Nephron progenitor cell (in vitro differentiated cells): ENCODE data around the gene RAB10.

ENCODE experiments used
- DNase-seq: peaks from one replicate; pipeline ENCODE4 v3.0.0; 2021
- H3K27ac Mint-ChIP-seq: 2 replicates; pipeline ENCODE4 v1.8.0; 2021; ENCODE audit warnings: mild to moderate bottlenecking, moderate library complexity, mixed read lengths
- H3K27me3 Mint-ChIP-seq: 2 replicates; pipeline ENCODE4 v1.8.0; 2021; ENCODE audit warnings: mild to moderate bottlenecking, low read depth, mixed read lengths; ENCODE audit not compliant: poor library complexity
- H3K36me3 Mint-ChIP-seq: 2 replicates; pipeline ENCODE4 v1.8.0; 2021; ENCODE audit warnings: low read depth, mixed read lengths
- H3K4me1 Mint-ChIP-seq: 2 replicates; pipeline ENCODE4 v1.8.0; 2021; ENCODE audit warnings: mixed read lengths
- H3K4me3 Mint-ChIP-seq: 2 replicates; pipeline ENCODE4 v1.8.0; 2021; ENCODE audit warnings: mild to moderate bottlenecking, moderate library complexity, mixed read lengths
- H3K9me3 Mint-ChIP-seq: 2 replicates; pipeline ENCODE4 v1.8.0; 2021; ENCODE audit warnings: mild to moderate bottlenecking, moderate library complexity, mixed read lengths
- TF ChIP-seq, protein P1 (sequence below): fragments of 200-600 bp; sonication (generic); IDR thresholded peaks from 2 replicates; pipeline ENCODE4 v1.5.0; 2021; ENCODE audit warnings: antibody characterized with exemption

Gene RAB10

DNA sequence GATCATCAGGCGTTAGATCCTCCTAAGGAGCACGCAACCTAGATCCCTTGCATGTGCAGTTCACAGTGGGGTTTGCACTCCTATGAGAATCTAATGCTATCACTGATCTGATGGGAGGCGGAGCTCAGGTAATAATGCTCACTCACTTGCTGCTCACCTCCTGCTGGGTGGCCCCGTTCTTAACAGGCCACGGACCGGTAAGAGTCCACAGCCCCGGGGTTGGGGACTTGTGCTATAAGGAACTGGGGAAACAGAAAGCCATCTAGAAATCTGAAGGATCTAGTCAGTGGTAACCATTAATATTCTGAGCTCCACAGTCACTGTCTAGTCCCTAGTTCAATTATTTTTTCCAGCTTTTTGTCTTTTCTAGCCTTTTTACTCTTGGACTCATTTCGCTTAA lies 94.3 kb downstream of the RAB10 start:
- Mint-ChIP-seq H3K27ac (no peak overlapping the region), H3K27me3 (no peaks in the 10 kb centered on the region), H3K9me3 (no peaks in the 10 kb centered on the region), H3K4me1 (peaks cover 11% of the 10 kb centered on the region), H3K4me3 (no peak overlapping the region), H3K36me3 (peaks cover 57% of the 10 kb centered on the region)
- TF ChIP-seq, protein P1, sequence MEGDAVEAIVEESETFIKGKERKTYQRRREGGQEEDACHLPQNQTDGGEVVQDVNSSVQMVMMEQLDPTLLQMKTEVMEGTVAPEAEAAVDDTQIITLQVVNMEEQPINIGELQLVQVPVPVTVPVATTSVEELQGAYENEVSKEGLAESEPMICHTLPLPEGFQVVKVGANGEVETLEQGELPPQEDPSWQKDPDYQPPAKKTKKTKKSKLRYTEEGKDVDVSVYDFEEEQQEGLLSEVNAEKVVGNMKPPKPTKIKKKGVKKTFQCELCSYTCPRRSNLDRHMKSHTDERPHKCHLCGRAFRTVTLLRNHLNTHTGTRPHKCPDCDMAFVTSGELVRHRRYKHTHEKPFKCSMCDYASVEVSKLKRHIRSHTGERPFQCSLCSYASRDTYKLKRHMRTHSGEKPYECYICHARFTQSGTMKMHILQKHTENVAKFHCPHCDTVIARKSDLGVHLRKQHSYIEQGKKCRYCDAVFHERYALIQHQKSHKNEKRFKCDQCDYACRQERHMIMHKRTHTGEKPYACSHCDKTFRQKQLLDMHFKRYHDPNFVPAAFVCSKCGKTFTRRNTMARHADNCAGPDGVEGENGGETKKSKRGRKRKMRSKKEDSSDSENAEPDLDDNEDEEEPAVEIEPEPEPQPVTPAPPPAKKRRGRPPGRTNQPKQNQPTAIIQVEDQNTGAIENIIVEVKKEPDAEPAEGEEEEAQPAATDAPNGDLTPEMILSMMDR: no peak
- DNase-seq: no peak

DNA sequence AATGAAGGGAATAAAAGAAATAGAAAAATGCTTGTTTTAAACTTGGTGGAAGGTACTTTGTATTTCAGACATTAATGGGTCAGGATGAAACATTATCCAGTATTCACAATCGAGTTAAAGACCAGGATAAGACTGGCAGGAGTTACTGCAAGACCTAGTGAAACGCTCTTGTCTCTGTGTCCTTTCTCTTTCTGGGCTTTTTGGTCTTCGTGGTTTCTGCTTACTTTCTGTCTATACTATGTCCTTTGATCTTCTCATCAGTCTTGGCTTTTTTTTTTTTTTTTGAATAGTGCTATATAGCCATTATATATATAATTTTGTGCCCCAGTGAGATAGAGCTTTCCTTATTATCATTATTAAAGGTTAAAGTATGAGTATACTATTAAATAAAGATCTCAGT lies 96.9 kb downstream of the RAB10 start:
- TF ChIP-seq, protein P1: no peak
- Mint-ChIP-seq H3K9me3 (no peaks in the 10 kb centered on the region), H3K27ac (no peak overlapping the region), H3K27me3 (no peaks in the 10 kb centered on the region), H3K4me1 (peaks cover 10% of the 10 kb centered on the region), H3K36me3 (peaks cover 52% of the 10 kb centered on the region), H3K4me3 (no peak overlapping the region)
- DNase-seq: no peak

DNA sequence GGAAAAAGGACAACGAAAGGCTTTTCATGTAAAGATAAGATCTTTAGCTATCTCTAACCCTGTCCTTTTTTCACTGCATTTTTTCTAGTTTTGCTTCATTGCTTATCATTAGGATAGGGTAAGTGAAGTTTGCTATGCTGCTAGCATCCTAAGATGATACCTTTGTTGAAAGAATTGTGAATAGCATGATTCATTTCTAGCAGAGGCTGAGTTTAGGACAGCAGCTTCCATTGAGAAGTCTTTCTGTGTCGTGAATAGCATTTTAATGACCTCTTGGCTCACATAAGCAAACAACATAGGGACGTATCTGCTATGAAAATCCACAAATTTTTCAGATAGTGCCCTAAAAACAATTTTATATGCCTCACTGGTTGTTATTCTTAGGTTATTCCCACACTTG lies 102.6 kb downstream of the RAB10 start:
- Mint-ChIP-seq H3K27me3 (no peaks in the 10 kb centered on the region), H3K4me1 (peaks cover 5% of the 10 kb centered on the region), H3K36me3 (peaks cover 42% of the 10 kb centered on the region), H3K4me3 (no peak overlapping the region), H3K27ac (no peak overlapping the region), H3K9me3 (no peaks in the 10 kb centered on the region)
- TF ChIP-seq, protein P1: no peak
- DNase-seq: no peak

DNA sequence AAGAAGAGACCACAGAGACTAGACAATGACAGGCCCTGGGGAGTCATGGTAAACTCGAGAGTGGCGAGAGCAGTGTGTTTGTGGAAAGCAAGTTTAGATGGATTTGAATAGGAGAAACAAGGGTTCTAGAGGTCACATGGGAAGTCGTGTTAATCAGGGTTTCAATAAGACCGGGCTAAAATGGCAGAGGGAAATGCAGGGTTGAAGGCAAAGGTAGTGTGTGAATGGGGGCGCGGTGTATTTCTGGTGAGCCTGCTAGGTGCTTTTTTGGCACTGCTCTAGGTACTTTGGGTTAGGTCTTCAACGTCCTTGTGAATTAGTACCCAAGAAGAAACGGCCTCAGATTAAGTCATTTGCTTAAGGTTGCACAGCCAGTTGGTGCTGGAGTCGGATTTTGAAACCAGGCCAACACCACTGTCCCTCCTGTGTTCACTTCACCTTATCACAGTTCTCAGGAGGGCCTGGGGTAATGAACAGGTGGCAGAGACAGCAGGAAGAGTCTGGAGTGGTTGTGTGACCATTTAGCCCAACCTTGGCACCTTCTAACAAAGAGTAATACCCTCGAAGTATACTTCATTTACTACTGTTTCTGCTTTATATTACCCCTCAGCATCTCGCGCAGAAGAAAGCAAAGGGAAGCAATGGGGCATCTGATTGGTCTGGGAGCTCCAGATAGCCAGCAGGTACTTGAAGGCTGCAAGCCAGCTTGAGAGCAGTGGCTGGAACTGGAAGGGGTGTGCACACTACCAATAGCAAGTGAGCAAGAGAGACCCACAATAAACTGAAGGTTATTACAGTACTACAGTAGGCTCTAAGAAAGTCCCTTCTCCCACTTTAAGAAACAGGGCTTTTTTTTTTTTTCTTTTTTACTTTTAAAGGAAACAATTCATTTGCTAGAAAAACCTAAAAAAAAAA lies 105.6 kb downstream of the RAB10 start:
- peaks cover 3% of the 10 kb centered on the region for H3K27me3 Mint-ChIP-seq
- H3K27ac Mint-ChIP-seq: peak overlapping the region; percentile 78
- peaks cover 24% of the 10 kb centered on the region for H3K36me3 Mint-ChIP-seq
- H3K4me1 Mint-ChIP-seq: peaks cover 5% of the 10 kb centered on the region
- no peaks in the 10 kb centered on the region for H3K9me3 Mint-ChIP-seq
- H3K4me3 Mint-ChIP-seq: no peak overlapping the region
- TF ChIP-seq, protein P1: no peak
- DNase-seq: no peak

DNA sequence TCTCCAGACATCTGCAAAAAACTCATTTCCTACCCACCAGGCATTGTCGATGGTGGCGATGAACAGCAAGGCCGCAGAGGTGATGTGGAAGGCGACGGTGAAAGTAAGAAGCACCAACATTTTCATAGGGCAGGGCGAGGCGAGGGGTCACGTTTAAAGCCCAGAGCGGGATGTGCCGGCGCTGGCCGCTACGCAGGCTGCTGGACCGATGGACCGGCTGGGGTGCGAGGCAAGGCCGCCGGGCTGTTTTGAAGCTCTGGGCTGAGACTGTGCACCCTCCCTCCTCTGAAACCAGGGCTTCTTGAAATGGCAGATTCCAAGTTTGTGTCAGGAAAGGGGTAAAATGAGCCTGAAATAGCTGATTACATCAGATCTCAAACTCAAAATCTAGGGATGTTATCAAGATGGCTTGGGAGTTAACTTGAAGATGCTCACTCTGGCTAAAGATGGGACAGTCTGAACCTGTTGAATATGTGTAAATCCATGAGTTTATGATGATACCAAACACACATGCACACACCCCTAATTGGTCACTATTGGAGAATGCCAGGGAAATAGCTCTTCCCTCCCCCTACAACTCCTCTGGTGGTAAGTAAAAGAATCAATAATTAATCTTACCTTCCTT lies 107.4 kb downstream of the RAB10 start:
- Mint-ChIP-seq H3K36me3 (peaks cover 12% of the 10 kb centered on the region), H3K4me3 (no peak overlapping the region), H3K9me3 (no peaks in the 10 kb centered on the region), H3K27ac (peak overlapping the region; percentile 61), H3K4me1 (peaks cover 5% of the 10 kb centered on the region), H3K27me3 (peaks cover 3% of the 10 kb centered on the region)
- TF ChIP-seq, protein P1: no peak
- no peak for DNase-seq
